Measurements from ENCODE around the gene SOST.

- TF ChIP-seq CTCF (conservative IDR thresholded peaks at IDR 0.05 in 1 of 2, IDR thresholded peaks at IDR 0.05 in 1 of 2; ENCODE audit: extremely low read depth in 1 of 2, insufficient read depth in 1 of 2, low read depth in 1 of 2, low read length in 2 of 2) = no peak
- no peak for TF ChIP-seq EZH2 (IDR thresholded peaks at IDR 0.05; ENCODE audit: borderline replicate concordance, low read length)
Measured at GRCh38 chr17:43740541-43740940, 18.1 kb downstream of the SOST start.
